ENCODE results near the gene ZSWIM4. TPM values are rescaled to one million over a fixed set of nuclear protein-coding genes. Genes with fewer than 3 reads are reported as not detected.

Gene ZSWIM4
- total and polyA plus RNA-seq, 2 of the 4 experiments (the other 2 are of a cell fraction): 2.2 to 6.2 TPM

DNA sequence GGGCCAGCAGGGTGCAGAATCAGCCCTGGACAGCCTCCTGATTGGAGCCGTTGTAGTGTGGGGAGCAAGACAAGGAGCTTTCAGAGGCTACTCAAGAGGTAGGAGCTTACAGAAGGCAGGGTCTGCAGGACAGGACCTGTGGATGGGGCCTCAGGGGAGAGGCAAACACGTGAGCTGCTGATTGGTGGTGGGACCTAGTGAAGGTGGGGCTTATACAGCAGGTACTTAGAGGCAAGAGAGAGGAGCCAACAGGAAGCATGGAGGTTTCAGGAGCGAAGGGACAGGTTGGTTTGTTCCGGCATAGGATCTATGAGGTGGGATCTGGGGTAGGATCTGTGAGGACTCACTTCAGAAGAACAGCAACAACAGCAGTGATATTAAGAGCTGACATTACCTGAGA is 32.4 kb downstream of the ZSWIM4 start:
- Histone ChIP-seq H4K20me1 (ENCODE audit: insufficient read depth, low read length) (peaks cover 46% of the 10 kb centered on the region), H3K79me1 (ENCODE audit: low read depth in 1 of 2, low read length in 2 of 2) (peaks cover 14 to 61% of the 10 kb centered on the region in 2 experiments; a peak in 3 of 4 replicates), H4K5ac (ENCODE audit: low read depth, low read length) (no peak overlapping the region), H3K4ac (ENCODE audit: low read depth, low read length) (no peak overlapping the region), H3K4me3 (ENCODE audit: insufficient read depth, low read depth, low read length) (no peak overlapping the region), H3K9me1 (ENCODE audit: insufficient read depth, low read length) (0 out of 2 replicates have a peak, but pooled peaks cover 4% of the 10 kb centered on the region), H3K9ac (ENCODE audit: low read depth, low read length) (no peak overlapping the region), H3K4me2 (ENCODE audit: low read depth, low read length) (no peak overlapping the region), H3K36me3 (ENCODE audit: control insufficient read depth, insufficient read depth, low read length) (peaks cover 55% of the 10 kb centered on the region), H3K27me3 (ENCODE audit: control insufficient read depth, insufficient read depth, low read length) (no peaks in the 10 kb centered on the region), H2BK15ac (ENCODE audit: low read depth, low read length) (no peak overlapping the region), H4K91ac (ENCODE audit: insufficient read depth, low read depth, low read length) (no peak overlapping the region), H2BK5ac (ENCODE audit: low read depth, low read length, poor library complexity, severe bottlenecking) (no peak overlapping the region), H2AK5ac (ENCODE audit: low read depth, low read length) (no peak overlapping the region), H3K18ac (ENCODE audit: low read depth, low read length) (no peak overlapping the region), H3K27ac (ENCODE audit: insufficient read depth, low read length) (no peak overlapping the region), H2AK9ac (replicated peaks; ENCODE audit: low read depth, low read length, poor library complexity) (no peak overlapping the region), H3K14ac (replicated peaks; ENCODE audit: low read depth, low read length) (no peak overlapping the region), H3K4me1 (ENCODE audit: control insufficient read depth, insufficient read depth, low read length) (no peaks in the 10 kb centered on the region), H2BK20ac (ENCODE audit: low read depth, low read length) (no peak overlapping the region), H2AFZ (replicated peaks; ENCODE audit: low read length, poor library complexity) (no peak overlapping the region), H3K9me3 (ENCODE audit: control insufficient read depth, insufficient read depth, low read length) (no peaks in the 10 kb centered on the region), H3K56ac (ENCODE audit: extremely low read depth, insufficient read depth, low read length) (no peak overlapping the region), H3K23ac (ENCODE audit: low read depth, low read length) (no peak overlapping the region), H2BK120ac (ENCODE audit: low read depth, low read length) (no peak overlapping the region), H4K8ac (ENCODE audit: low read depth in 2 of 2, low read length in 2 of 2) (no peak overlapping the region)
- ChIA-PET CTCF (no interaction called here), POLR2A (ENCODE audit: unreplicated experiment) (no interaction called here)
- WGBS, 2 experiments (ENCODE audit: extremely low coverage in 2 of 2, insufficient read length in 1 of 2): 77% methylated on average over 2 of the region's 4 CpGs; no CpG with 5 or more reads in 1 of the 2 experiments
- ATAC-seq (ENCODE audit: low read depth): no peak
- BruUV-seq (replicated peaks): no TSS peak
- intact Hi-C loops (cut with micrococcal nuclease): no loop called here
- TF ChIP-seq MXI1 (IDR thresholded peaks at IDR 0.05; ENCODE audit: borderline replicate concordance, low read depth, low read length) (no peak), POLR2A (IDR thresholded peaks at IDR 0.05; ENCODE audit: low read depth, low read length) (no peak), CEBPB (IDR thresholded peaks at IDR 0.05; ENCODE audit: low read depth, low read length) (no peak), NFE2L2 (IDR thresholded peaks at IDR 0.05; ENCODE audit: low read depth, low read length) (no peak), FOS (IDR thresholded peaks at IDR 0.05; ENCODE audit: low read depth, low read length) (no peak), CHD1 (IDR thresholded peaks at IDR 0.05; ENCODE audit: low read depth, low read length) (no peak), RCOR1 (IDR thresholded peaks at IDR 0.05; ENCODE audit: insufficient replicate concordance, low read length) (no peak), BHLHE40 (IDR thresholded peaks at IDR 0.05; ENCODE audit: low read depth, low read length) (no peak), RAD21 (IDR thresholded peaks at IDR 0.05; ENCODE audit: low read length) (no peak), SMC3 (IDR thresholded peaks at IDR 0.05; ENCODE audit: low read depth, low read length) (no peak), RFX5 (IDR thresholded peaks at IDR 0.05; ENCODE audit: low read depth, low read length) (no peak), MAFK (IDR thresholded peaks at IDR 0.05; ENCODE audit: low read depth, low read length) (no peak), MAZ (IDR thresholded peaks at IDR 0.05; ENCODE audit: borderline replicate concordance, low read depth, low read length) (no peak)
- TF ChIP-seq, protein P1, sequence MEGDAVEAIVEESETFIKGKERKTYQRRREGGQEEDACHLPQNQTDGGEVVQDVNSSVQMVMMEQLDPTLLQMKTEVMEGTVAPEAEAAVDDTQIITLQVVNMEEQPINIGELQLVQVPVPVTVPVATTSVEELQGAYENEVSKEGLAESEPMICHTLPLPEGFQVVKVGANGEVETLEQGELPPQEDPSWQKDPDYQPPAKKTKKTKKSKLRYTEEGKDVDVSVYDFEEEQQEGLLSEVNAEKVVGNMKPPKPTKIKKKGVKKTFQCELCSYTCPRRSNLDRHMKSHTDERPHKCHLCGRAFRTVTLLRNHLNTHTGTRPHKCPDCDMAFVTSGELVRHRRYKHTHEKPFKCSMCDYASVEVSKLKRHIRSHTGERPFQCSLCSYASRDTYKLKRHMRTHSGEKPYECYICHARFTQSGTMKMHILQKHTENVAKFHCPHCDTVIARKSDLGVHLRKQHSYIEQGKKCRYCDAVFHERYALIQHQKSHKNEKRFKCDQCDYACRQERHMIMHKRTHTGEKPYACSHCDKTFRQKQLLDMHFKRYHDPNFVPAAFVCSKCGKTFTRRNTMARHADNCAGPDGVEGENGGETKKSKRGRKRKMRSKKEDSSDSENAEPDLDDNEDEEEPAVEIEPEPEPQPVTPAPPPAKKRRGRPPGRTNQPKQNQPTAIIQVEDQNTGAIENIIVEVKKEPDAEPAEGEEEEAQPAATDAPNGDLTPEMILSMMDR (conservative IDR thresholded peaks at IDR 0.05; ENCODE audit: low read depth, low read length): no peak
- TF ChIP-seq, protein P2, sequence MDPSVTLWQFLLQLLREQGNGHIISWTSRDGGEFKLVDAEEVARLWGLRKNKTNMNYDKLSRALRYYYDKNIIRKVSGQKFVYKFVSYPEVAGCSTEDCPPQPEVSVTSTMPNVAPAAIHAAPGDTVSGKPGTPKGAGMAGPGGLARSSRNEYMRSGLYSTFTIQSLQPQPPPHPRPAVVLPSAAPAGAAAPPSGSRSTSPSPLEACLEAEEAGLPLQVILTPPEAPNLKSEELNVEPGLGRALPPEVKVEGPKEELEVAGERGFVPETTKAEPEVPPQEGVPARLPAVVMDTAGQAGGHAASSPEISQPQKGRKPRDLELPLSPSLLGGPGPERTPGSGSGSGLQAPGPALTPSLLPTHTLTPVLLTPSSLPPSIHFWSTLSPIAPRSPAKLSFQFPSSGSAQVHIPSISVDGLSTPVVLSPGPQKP (IDR thresholded peaks at IDR 0.05; ENCODE audit: borderline replicate concordance, low read depth, low read length): no peak
- TF ChIP-seq, protein P3, sequence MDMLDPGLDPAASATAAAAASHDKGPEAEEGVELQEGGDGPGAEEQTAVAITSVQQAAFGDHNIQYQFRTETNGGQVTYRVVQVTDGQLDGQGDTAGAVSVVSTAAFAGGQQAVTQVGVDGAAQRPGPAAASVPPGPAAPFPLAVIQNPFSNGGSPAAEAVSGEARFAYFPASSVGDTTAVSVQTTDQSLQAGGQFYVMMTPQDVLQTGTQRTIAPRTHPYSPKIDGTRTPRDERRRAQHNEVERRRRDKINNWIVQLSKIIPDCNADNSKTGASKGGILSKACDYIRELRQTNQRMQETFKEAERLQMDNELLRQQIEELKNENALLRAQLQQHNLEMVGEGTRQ (IDR thresholded peaks at IDR 0.05; ENCODE audit: low read depth, low read length): no peak
- in situ Hi-C loops (cut with MboI; ENCODE audit: low sequenced_read_pairs): loop anchor here (25.0 kb wide), 1 partner anchor 1040 kb away; the partner anchor contains the start of genes HOOK2 and JUNB
- dilution Hi-C loops (cut with HindIII; ENCODE audit: low sequenced_read_pairs, unreplicated experiment): no loop called here
- no peak for DNase-seq
